Measurements from ENCODE around the gene SUV39H2. TPM values are rescaled to one million over a fixed set of nuclear protein-coding genes. Genes with fewer than 3 reads are reported as not detected.

The SUV39H2 gene
- polyA plus RNA-seq, 1 donor from 2014 or later = 19.4 TPM

- H3K27me3 ChIP-seq (ENCODE audit: insufficient read depth, low read depth, low read length) = no peaks in the 10 kb centered on the region
- no peaks in the 10 kb centered on the region for H4K20me1 ChIP-seq (ENCODE audit: insufficient read depth)
- H3K27ac ChIP-seq (ENCODE audit: low read length) = no peak overlapping the region
- H2AFZ ChIP-seq (ENCODE audit: low read depth, low read length) = no peak overlapping the region
- H3K9ac ChIP-seq (ENCODE audit: low read length) = no peak overlapping the region
- H3K79me2 ChIP-seq (replicated peaks; ENCODE audit: insufficient read depth, low read length) = no peaks in the 10 kb centered on the region
- H3K9me3 ChIP-seq (ENCODE audit: low read length) = no peaks in the 10 kb centered on the region
- H3K4me2 ChIP-seq (ENCODE audit: low read length) = no peak overlapping the region
- no peaks in the 10 kb centered on the region for H3K36me3 ChIP-seq (ENCODE audit: insufficient read depth, low read length)
- H3F3A ChIP-seq (ENCODE audit: insufficient read depth, low read length, poor library complexity, severe bottlenecking) = no peaks in the 10 kb centered on the region
- H3K9me2 ChIP-seq (ENCODE audit: insufficient read depth, low read length) = no peaks in the 10 kb centered on the region
- TF ChIP-seq REST (IDR thresholded peaks at IDR 0.05; ENCODE audit: borderline replicate concordance) (no peak), CTCF (IDR thresholded peaks at IDR 0.05; ENCODE audit: poor library complexity, severe bottlenecking) (no peak), MXI1 (conservative IDR thresholded peaks at IDR 0.05; ENCODE audit: poor library complexity, severe bottlenecking) (no peak), POLR2AphosphoS5 (IDR thresholded peaks at IDR 0.05) (no peak), RAD21 (conservative IDR thresholded peaks at IDR 0.05) (no peak), EZH2 (IDR thresholded peaks at IDR 0.05; ENCODE audit: borderline replicate concordance, insufficient read depth, low read length, poor library complexity, severe bottlenecking) (no peak), EP300 (conservative IDR thresholded peaks at IDR 0.05; ENCODE audit: poor library complexity, severe bottlenecking) (no peak), SMC3 (conservative IDR thresholded peaks at IDR 0.05; ENCODE audit: poor library complexity) (no peak), TAF1 (IDR thresholded peaks at IDR 0.05; ENCODE audit: low read depth) (no peak)
- H3K4me3 ChIP-seq (ENCODE audit: low read length) = no peak overlapping the region
Observed at GRCh38 chr10:14924013-14924412, 45.3 kb downstream of the SUV39H2 start.

GRCh38 chr10:14925268-14925667, 46.6 kb downstream of the SUV39H2 start:
- no peaks in the 10 kb centered on the region for H3K9me2 ChIP-seq (ENCODE audit: insufficient read depth, low read length)
- no peak overlapping the region for H3K27ac ChIP-seq (ENCODE audit: low read length)
- H3K9ac ChIP-seq (ENCODE audit: low read length) = no peak overlapping the region
- no peaks in the 10 kb centered on the region for H4K20me1 ChIP-seq (ENCODE audit: insufficient read depth)
- H3F3A ChIP-seq (ENCODE audit: insufficient read depth, low read length, poor library complexity, severe bottlenecking) = no peaks in the 10 kb centered on the region
- H2AFZ ChIP-seq (ENCODE audit: low read depth, low read length) = no peak overlapping the region
- H3K79me2 ChIP-seq (replicated peaks; ENCODE audit: insufficient read depth, low read length) = no peaks in the 10 kb centered on the region
- H3K4me2 ChIP-seq (ENCODE audit: low read length) = no peak overlapping the region
- no peaks in the 10 kb centered on the region for H3K27me3 ChIP-seq (ENCODE audit: insufficient read depth, low read depth, low read length)
- no peak overlapping the region for H3K4me3 ChIP-seq (ENCODE audit: low read length)
- TF ChIP-seq MXI1 (conservative IDR thresholded peaks at IDR 0.05; ENCODE audit: poor library complexity, severe bottlenecking) (no peak), SMC3 (conservative IDR thresholded peaks at IDR 0.05; ENCODE audit: poor library complexity) (no peak), CTCF (IDR thresholded peaks at IDR 0.05; ENCODE audit: poor library complexity, severe bottlenecking) (no peak), TAF1 (IDR thresholded peaks at IDR 0.05; ENCODE audit: low read depth) (no peak), POLR2AphosphoS5 (IDR thresholded peaks at IDR 0.05) (no peak), EZH2 (IDR thresholded peaks at IDR 0.05; ENCODE audit: borderline replicate concordance, insufficient read depth, low read length, poor library complexity, severe bottlenecking) (no peak), RAD21 (conservative IDR thresholded peaks at IDR 0.05) (no peak), EP300 (conservative IDR thresholded peaks at IDR 0.05; ENCODE audit: poor library complexity, severe bottlenecking) (no peak), REST (IDR thresholded peaks at IDR 0.05; ENCODE audit: borderline replicate concordance) (no peak)
- no peaks in the 10 kb centered on the region for H3K9me3 ChIP-seq (ENCODE audit: low read length)
- H3K36me3 ChIP-seq (ENCODE audit: insufficient read depth, low read length) = no peaks in the 10 kb centered on the region

Measured in neural cell (in vitro differentiated cells).